GM10847 (cell line): ENCODE data around the gene LONRF2.

Experiments
- POLR2A ChIP-seq: IDR thresholded peaks from 2 replicates; pipeline ENCODE4 v1.6.1; 2011; ENCODE audit not compliant: insufficient read length; ENCODE audit errors: extremely low read depth

The LONRF2 gene

GRCh38 chr2:100309311-100309710 lies 13.0 kb downstream of the LONRF2 start:
- no peak for TF ChIP-seq POLR2A

DNA sequence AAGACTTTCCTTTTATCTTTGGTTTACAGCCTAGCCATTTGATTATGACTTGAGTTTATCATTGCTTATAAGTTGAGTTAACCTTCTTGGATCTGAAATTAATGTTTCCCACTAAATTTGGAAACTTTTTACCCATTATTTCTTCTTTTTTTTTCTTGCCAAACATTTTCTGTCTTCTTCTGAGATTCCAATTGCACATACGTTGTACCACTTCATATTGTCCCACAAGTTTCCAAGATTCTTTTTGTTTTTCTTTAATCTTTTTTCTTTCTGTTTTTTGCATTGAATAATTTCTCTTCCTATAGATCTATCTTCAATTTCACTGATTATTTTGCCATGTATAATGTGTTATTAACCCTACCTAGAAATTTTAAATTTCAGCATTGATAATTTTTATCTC lies 18.6 kb downstream of the LONRF2 start:
- TF ChIP-seq POLR2A = no peak

DNA sequence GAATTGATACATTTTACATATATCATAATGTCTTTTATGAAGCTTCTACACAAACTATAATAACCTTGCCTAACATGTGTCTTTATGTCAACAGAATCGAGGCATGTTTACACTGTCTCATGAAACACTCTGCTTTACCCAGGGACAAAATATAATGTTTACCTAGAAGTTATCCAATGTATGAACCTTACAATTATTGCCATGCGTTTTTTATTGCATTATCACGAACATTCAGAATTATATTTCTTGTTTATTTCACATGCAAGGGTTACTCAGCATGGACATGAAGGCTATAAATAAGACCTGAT lies 19.8 kb downstream of the LONRF2 start:
- no peak for TF ChIP-seq POLR2A

GRCh38 chr2:100301881-100302584 lies 20.3 kb downstream of the LONRF2 start:
- no peak for TF ChIP-seq POLR2A

- no peak for TF ChIP-seq POLR2A
Measured at GRCh38 chr2:100299548-100299947, 22.8 kb downstream of the LONRF2 start.

- no peak for TF ChIP-seq POLR2A
Measured at GRCh38 chr2:100297511-100297910, 24.8 kb downstream of the LONRF2 start.

GRCh38 chr2:100294162-100294497 lies 28.2 kb downstream of the LONRF2 start:
- TF ChIP-seq POLR2A = no peak

DNA sequence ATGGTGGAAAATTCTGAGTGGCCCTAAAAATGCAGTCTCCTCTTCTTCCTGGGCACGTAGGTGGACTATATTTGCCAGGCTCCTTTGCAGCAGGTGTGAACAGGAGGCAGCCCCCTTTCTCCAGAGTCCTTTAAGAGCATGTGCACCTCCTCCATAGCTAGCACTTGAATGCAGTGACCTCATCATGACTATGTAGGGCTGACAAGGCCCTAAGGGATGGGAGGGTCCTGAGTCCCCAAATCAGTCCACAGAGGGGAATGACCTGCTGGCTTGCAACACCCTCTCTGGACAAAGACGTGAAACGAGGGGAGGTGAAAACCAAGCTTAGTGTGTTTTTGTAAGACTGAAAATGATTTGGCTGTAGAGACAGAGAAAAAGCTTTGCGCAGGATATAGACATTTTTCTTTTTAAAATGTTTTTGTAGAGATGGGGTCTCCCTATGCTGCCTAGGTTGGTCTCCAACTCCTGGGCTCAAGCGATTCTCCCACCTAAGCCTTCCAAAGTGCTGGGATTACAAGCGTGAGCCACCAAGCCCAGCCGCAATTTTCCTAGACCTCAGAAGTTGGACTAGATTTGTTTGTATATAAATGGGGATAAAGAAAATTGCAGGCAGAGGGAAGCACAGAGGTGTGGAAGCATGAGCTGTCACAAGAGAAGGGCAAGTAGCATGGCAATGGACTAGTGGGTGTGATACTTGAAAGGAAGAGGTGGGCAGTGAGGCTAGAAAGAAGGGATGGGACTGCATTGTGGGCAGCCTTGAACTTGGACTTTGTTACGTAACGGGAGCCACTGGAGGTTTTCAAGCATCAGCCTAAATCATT lies 28.8 kb downstream of the LONRF2 start:
- no peak for TF ChIP-seq POLR2A

- TF ChIP-seq POLR2A = no peak
Measured at GRCh38 chr2:100292022-100292580, 30.2 kb downstream of the LONRF2 start.

DNA sequence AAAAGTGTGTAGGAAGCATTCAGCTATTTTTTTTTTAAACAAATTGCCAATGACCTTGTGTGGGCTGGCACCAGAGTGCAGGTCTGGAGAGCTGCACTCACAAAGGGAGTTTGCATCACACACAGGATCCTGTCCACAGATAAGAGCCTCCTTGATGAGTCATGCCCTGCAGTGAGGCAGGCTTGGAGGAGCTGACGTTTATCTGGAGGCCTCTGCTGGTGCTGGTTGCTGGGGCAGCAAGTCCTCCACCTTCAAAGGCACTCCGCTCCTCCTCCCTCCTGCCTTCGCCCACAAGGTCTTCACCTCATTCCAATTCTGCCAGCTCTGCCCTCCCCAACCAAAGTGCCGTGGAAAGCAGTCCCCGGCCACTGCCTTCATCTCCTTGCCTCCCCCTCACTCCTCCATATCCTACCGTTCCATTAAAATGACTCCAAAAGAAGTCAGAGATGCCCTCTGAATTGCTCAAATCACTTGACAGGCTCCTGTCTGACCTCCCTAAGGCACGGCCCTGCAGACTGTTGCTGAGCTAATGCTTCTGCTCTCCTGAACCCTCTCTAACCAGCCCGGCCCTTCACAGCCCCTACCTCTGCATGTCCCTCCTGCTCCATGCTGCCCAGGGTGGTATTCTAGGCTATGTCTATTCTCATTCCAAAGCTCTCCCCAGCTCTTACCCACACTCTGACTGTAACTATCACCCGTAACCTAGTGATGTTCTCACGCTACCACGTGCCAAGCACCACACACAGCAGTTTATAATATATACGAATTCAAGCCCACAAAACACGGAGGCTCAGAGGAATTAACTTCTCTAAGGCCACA lies 30.9 kb downstream of the LONRF2 start:
- no peak for TF ChIP-seq POLR2A

DNA sequence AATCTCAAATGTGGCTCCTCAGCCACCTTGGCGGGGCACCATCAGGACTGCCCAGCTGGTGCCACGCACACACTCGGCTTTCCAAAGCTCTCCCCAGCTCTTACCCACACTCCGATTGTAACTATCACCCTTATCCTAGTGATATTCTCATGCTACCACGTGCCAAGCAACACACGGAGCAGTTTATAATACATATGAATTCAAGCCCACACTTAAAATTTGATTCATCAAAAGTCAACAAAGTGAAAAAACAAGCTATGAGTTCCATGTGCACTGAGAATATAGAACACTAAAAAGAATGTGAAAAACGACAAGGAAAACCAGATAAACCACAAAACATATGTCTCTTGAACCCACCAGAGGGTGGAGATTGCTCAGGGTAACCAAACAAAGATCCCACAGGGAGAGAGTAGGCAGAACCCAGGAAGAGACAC lies 31.6 kb downstream of the LONRF2 start:
- TF ChIP-seq POLR2A = no peak

GRCh38 chr2:100289020-100289419 lies 33.3 kb downstream of the LONRF2 start:
- no peak for TF ChIP-seq POLR2A

DNA sequence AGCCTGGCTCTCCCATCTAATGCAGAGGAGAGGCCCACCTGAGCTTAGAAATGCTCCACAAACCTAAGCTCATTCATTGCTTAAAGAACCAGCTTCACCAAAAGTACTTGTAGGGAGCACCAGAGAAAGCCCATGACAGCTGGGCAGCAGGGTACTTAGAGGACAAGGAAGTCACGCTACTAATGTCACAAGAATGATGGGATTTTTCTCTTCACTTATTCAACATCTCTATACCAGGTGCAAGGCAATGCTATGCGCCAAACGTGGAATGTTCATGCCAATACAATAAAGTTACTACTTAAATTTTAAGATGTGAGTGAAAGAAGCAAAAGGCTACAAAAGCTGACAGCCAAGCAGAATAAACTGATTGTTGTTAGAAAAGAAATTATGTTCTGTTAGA lies 36.0 kb downstream of the LONRF2 start:
- TF ChIP-seq POLR2A = no peak

DNA sequence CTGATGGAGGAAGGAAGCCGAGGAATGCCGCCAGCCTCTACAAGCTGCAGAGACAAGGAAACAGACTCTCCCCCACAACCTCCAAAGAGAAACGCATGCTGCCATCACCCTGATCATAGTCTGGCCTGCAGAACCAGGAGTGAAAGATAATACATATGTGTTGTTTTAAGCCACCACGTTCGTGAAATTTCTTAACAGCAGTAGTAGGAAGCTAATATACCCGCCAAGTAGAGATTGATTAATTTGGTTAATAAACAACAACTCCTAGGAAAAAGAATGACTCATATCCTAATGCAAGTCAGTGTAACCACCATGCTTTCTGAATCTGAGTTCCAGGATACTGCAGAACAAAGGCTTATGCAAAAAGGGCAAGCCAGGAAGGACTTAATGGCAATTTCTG lies 36.6 kb downstream of the LONRF2 start:
- TF ChIP-seq POLR2A = no peak

- TF ChIP-seq POLR2A = no peak
Measured at GRCh38 chr2:100285011-100285410, 37.3 kb downstream of the LONRF2 start.
